ENCODE data around the gene CHST11.

The CHST11 gene

GRCh38 chr12:104681012-104681690, 224.4 kb downstream of the CHST11 start:
- TF ChIP-seq, protein P1, sequence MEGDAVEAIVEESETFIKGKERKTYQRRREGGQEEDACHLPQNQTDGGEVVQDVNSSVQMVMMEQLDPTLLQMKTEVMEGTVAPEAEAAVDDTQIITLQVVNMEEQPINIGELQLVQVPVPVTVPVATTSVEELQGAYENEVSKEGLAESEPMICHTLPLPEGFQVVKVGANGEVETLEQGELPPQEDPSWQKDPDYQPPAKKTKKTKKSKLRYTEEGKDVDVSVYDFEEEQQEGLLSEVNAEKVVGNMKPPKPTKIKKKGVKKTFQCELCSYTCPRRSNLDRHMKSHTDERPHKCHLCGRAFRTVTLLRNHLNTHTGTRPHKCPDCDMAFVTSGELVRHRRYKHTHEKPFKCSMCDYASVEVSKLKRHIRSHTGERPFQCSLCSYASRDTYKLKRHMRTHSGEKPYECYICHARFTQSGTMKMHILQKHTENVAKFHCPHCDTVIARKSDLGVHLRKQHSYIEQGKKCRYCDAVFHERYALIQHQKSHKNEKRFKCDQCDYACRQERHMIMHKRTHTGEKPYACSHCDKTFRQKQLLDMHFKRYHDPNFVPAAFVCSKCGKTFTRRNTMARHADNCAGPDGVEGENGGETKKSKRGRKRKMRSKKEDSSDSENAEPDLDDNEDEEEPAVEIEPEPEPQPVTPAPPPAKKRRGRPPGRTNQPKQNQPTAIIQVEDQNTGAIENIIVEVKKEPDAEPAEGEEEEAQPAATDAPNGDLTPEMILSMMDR (IDR thresholded peaks at IDR 0.05), result no peak

- TF ChIP-seq, protein P1 (IDR thresholded peaks at IDR 0.05), result no peak
Observed at GRCh38 chr12:104682790-104683279, 226.1 kb downstream of the CHST11 start.

- TF ChIP-seq, protein P1 (IDR thresholded peaks at IDR 0.05), result no peak
Observed at GRCh38 chr12:104683831-104684503, 227.2 kb downstream of the CHST11 start.

DNA sequence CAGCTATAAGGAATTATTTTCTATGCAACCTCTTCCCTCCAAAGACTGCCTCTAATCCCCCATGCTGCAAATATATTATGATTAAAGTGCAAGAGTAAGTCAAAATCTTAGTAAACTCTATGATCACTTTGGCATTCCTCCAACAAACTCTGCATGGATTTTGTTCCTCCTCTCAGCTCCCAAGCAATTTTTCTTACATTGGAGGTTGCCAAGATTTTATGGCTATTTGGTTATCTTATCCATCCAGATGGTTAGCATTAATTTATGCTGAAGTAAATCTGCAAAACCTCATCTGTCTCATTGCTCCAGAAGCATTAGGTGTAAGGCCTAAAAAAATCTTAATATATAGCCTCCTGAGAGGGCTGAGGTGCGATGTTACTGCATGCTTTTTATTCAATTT, 228.1 kb downstream of the CHST11 start:
- TF ChIP-seq, protein P1 (IDR thresholded peaks at IDR 0.05), result no peak

DNA sequence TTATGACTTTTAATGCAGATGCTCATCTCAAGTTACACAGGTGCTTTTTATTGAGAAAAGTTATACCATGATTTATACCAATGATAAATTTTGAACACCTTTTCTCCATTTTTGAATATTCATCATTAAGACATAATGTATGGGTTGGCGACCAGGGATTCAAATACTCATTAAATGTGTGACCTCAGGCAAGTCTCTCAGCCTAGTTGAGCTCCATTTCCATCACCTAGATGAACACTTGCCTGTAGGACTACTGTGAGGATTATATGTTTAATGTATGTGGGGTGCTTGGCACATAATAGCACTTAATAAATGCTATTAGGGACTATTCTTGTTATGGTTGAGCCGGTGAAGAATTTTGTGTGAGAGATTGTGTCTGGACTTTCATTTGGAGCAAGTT, 228.6 kb downstream of the CHST11 start:
- TF ChIP-seq, protein P1 (IDR thresholded peaks at IDR 0.05), result no peak

DNA sequence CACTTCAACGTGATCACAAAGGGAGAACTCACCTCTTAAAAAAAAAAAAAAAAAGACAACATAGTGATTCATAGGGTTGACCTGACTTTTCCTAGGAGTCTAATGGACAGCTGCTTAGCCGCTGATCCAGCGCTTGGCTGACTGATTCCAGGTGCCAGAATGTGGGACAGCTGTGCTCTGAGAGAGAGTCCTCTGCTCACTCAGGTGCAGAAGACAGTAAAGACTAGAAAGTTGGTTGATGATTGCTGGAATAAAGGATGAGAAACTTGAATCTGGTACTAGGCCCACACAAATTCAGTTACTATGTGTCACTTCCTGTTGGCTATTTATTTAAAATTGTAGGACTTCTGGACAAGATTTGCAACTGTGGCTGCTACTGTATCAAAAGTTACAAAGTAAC, 229.4 kb downstream of the CHST11 start:
- TF ChIP-seq, protein P1 (IDR thresholded peaks at IDR 0.05), result no peak

GRCh38 chr12:104687823-104688573, 231.2 kb downstream of the CHST11 start:
- TF ChIP-seq, protein P1 (IDR thresholded peaks at IDR 0.05), result no peak
